ENCODE results near the gene PASK.

Gene PASK

DNA sequence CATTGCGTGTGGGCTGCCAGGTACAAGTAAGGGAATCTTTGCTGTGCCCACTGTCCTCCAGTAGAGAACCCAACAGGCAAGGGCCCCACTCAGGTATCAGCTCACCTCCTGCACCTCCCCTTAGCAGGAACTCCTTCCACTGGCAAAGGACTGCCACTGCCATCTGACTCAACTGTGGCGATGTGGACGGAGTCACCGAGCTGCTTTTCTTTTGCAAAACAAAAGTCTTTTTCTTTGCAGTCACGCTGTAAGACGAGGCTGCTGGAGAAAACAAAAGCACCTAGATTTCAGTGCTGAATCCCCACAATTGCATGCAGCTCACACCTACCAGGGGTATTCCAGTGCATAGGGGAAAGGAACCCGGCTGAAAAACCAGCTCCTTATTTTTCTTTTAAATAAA lies 55.1 kb downstream of the PASK start:
- no peak for TF ChIP-seq EGR1 (IDR thresholded peaks at IDR 0.05)
- TF ChIP-seq TEAD4 (IDR thresholded peaks at IDR 0.05), result no peak
- TF ChIP-seq, protein P1, sequence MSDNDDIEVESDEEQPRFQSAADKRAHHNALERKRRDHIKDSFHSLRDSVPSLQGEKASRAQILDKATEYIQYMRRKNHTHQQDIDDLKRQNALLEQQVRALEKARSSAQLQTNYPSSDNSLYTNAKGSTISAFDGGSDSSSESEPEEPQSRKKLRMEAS (IDR thresholded peaks at IDR 0.05), result no peak
- TF ChIP-seq YY1 (IDR thresholded peaks at IDR 0.05; ENCODE audit: low read depth), result no peak
- no peak for TF ChIP-seq RAD21 (IDR thresholded peaks at IDR 0.05; ENCODE audit: low read depth)
- TF ChIP-seq NFIC (IDR thresholded peaks at IDR 0.05), result no peak
- no peak for TF ChIP-seq TAF1 (IDR thresholded peaks at IDR 0.05; ENCODE audit: low read depth)
- no peak for TF ChIP-seq CREB1 (IDR thresholded peaks at IDR 0.05; ENCODE audit: low read depth)
- TF ChIP-seq TCF12 (IDR thresholded peaks at IDR 0.05; ENCODE audit: low read depth), result no peak
- TF ChIP-seq, protein P2, sequence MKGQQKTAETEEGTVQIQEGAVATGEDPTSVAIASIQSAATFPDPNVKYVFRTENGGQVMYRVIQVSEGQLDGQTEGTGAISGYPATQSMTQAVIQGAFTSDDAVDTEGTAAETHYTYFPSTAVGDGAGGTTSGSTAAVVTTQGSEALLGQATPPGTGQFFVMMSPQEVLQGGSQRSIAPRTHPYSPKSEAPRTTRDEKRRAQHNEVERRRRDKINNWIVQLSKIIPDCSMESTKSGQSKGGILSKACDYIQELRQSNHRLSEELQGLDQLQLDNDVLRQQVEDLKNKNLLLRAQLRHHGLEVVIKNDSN (IDR thresholded peaks at IDR 0.05), result no peak
- TF ChIP-seq EP300 (IDR thresholded peaks at IDR 0.05; ENCODE audit: borderline replicate concordance), result no peak
- TF ChIP-seq ZBTB7A (IDR thresholded peaks at IDR 0.05; ENCODE audit: low read depth), result no peak
- TF ChIP-seq FOXM1 (IDR thresholded peaks at IDR 0.05; ENCODE audit: borderline replicate concordance, low read depth), result no peak
- TF ChIP-seq, protein P3, sequence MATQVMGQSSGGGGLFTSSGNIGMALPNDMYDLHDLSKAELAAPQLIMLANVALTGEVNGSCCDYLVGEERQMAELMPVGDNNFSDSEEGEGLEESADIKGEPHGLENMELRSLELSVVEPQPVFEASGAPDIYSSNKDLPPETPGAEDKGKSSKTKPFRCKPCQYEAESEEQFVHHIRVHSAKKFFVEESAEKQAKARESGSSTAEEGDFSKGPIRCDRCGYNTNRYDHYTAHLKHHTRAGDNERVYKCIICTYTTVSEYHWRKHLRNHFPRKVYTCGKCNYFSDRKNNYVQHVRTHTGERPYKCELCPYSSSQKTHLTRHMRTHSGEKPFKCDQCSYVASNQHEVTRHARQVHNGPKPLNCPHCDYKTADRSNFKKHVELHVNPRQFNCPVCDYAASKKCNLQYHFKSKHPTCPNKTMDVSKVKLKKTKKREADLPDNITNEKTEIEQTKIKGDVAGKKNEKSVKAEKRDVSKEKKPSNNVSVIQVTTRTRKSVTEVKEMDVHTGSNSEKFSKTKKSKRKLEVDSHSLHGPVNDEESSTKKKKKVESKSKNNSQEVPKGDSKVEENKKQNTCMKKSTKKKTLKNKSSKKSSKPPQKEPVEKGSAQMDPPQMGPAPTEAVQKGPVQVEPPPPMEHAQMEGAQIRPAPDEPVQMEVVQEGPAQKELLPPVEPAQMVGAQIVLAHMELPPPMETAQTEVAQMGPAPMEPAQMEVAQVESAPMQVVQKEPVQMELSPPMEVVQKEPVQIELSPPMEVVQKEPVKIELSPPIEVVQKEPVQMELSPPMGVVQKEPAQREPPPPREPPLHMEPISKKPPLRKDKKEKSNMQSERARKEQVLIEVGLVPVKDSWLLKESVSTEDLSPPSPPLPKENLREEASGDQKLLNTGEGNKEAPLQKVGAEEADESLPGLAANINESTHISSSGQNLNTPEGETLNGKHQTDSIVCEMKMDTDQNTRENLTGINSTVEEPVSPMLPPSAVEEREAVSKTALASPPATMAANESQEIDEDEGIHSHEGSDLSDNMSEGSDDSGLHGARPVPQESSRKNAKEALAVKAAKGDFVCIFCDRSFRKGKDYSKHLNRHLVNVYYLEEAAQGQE (IDR thresholded peaks at IDR 0.05; ENCODE audit: low read depth), result no peak
- TF ChIP-seq CEBPB (IDR thresholded peaks at IDR 0.05), result no peak

DNA sequence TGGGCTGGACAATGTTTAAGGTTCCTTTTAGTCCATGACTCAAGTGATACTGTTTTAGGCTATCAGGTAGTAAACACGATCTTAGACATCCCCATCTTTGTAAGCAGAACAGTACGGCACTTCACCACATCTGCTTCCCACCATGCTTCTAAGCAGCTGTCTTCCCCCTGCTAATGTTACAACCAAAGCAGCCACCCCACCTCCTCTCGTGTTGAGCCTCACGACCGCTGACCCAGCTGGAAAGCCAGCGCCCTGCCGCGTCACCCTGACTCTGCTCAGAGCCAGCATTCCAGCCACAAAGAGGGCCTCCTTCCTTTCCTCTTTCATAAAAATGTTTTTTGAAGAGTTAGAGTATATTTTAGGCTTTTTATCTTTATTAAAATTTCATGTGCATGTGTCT lies 56.6 kb downstream of the PASK start:
- TF ChIP-seq FOXM1 (IDR thresholded peaks at IDR 0.05; ENCODE audit: borderline replicate concordance, low read depth), result no peak
- TF ChIP-seq TAF1 (IDR thresholded peaks at IDR 0.05; ENCODE audit: low read depth), result no peak
- TF ChIP-seq, protein P2 (IDR thresholded peaks at IDR 0.05), result no peak
- TF ChIP-seq, protein P1 (IDR thresholded peaks at IDR 0.05), result no peak
- no peak for TF ChIP-seq YY1 (IDR thresholded peaks at IDR 0.05; ENCODE audit: low read depth)
- TF ChIP-seq NFIC (IDR thresholded peaks at IDR 0.05), result no peak
- TF ChIP-seq TCF12 (IDR thresholded peaks at IDR 0.05; ENCODE audit: low read depth), result no peak
- TF ChIP-seq CEBPB (IDR thresholded peaks at IDR 0.05), result no peak
- TF ChIP-seq EGR1 (IDR thresholded peaks at IDR 0.05), result no peak
- no peak for TF ChIP-seq EP300 (IDR thresholded peaks at IDR 0.05; ENCODE audit: borderline replicate concordance)

DNA sequence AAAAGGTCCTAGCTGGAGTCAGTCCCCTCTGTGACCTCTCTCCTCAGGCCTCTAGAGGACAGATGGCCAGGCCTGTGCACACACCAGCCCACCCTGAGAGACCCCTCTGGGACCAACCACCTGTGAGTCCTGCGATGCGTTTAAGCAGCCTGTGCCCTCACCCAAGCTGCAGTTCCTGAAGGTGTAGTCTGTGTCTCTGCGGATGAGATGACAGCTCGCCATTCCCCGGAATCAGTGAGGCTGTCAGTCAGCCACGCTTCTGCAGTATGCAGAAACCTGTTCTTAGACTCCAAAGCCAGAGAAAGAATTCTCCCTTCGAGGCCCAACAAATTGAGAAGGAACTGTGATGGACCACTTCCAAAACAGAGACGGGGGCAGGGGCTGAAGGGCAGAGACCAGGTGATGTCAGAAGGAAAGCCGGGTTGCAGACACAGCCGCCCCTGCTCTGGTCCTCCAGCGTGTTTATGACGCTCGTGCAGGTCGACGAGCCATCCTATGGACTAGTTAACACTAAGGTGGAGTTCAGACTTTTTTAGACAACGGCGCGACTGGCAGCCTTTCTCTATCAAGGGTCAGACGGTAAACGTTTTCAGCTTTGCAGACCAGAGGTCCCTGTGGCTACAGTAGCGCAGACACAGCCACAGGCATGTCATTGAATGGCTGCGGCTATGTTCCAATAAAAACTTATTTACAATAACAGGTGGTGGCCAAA lies 57.4 kb downstream of the PASK start:
- TF ChIP-seq CREB1 (IDR thresholded peaks at IDR 0.05; ENCODE audit: low read depth) (no peak), NFIC (IDR thresholded peaks at IDR 0.05) (no peak), TCF12 (IDR thresholded peaks at IDR 0.05; ENCODE audit: low read depth) (no peak), FOXM1 (IDR thresholded peaks at IDR 0.05; ENCODE audit: borderline replicate concordance, low read depth) (no peak), CEBPB (IDR thresholded peaks at IDR 0.05) (no peak), EGR1 (IDR thresholded peaks at IDR 0.05) (no peak), EP300 (IDR thresholded peaks at IDR 0.05; ENCODE audit: borderline replicate concordance) (no peak), YY1 (IDR thresholded peaks at IDR 0.05; ENCODE audit: low read depth) (no peak), TEAD4 (IDR thresholded peaks at IDR 0.05) (no peak)
- TF ChIP-seq, protein P1 (IDR thresholded peaks at IDR 0.05), result no peak
- TF ChIP-seq, protein P3 (IDR thresholded peaks at IDR 0.05; ENCODE audit: low read depth), result no peak
- TF ChIP-seq, protein P2 (IDR thresholded peaks at IDR 0.05), result no peak

DNA sequence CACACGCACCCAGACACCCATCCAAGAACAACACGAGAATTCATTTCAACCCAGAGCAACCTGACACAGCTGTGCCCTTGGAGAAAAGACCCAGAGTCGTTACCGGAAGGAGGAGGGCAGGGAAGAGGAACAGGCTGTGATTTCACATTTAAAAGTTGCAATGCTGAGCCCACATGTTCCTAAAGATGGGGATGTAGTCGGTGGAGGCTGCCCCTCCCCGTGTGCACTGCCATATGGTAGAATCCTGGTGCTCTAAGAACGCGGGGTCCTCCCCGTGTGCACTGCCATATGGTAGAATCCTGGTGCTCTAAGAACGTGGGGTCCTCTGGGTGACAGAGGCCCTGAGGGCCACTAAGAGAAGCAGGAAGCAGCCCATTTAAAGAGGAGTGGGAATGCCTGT lies 58.1 kb downstream of the PASK start:
- TF ChIP-seq CREB1 (IDR thresholded peaks at IDR 0.05; ENCODE audit: low read depth) (no peak), EGR1 (IDR thresholded peaks at IDR 0.05) (no peak), CEBPB (IDR thresholded peaks at IDR 0.05) (no peak), TCF12 (IDR thresholded peaks at IDR 0.05; ENCODE audit: low read depth) (no peak), YY1 (IDR thresholded peaks at IDR 0.05; ENCODE audit: low read depth) (no peak), FOXM1 (IDR thresholded peaks at IDR 0.05; ENCODE audit: borderline replicate concordance, low read depth) (no peak), TAF1 (IDR thresholded peaks at IDR 0.05; ENCODE audit: low read depth) (no peak), NFIC (IDR thresholded peaks at IDR 0.05) (no peak), TEAD4 (IDR thresholded peaks at IDR 0.05) (no peak), ZBTB7A (IDR thresholded peaks at IDR 0.05; ENCODE audit: low read depth) (no peak), RAD21 (IDR thresholded peaks at IDR 0.05; ENCODE audit: low read depth) (no peak)
- TF ChIP-seq, protein P3 (IDR thresholded peaks at IDR 0.05; ENCODE audit: low read depth), result no peak
- TF ChIP-seq, protein P1 (IDR thresholded peaks at IDR 0.05), result no peak
- TF ChIP-seq, protein P2 (IDR thresholded peaks at IDR 0.05), result no peak
